Ovary (tissue), 9 donors: ENCODE data around the gene UBTD1. TPM values are rescaled to one million over a fixed set of nuclear protein-coding genes. Genes with fewer than 3 reads are reported as not detected.

Experiments used
- DNase-seq, 5 donors: peaks; one replicate each; pipeline ENCODE4 v3.0.0-alpha.2; 2019 to 2020
- H3K27ac ChIP-seq, 2 donors: fragments of 200-600 bp; one replicate each; pipeline versions ENCODE4 v1.5.1 to v1.8.0; 2019 to 2022
- H3K27me3 ChIP-seq: fragments of 200-600 bp; one replicate; pipeline ENCODE4 v1.8.0; 2022
- H3K36me3 ChIP-seq: fragments of 200-600 bp; sonication (generic); one replicate; pipeline ENCODE4 v1.5.1; 2019
- H3K4me1 ChIP-seq: one replicate; pipeline ENCODE4 v1.8.1; 2013; ENCODE audit warnings: mild to moderate bottlenecking, moderate library complexity; ENCODE audit not compliant: insufficient read depth
- H3K4me3 ChIP-seq: fragments of 200-600 bp; sonication (generic); one replicate; pipeline ENCODE4 v1.5.1; 2017
- H3K9me3 ChIP-seq, 2 donors: fragments of 200-600 bp in 1 of 2; sonication (generic) in 1 of 2; one replicate each; pipeline versions ENCODE4 v1.5.1 to v1.8.1; 2013 to 2019; ENCODE audit warnings: mild to moderate bottlenecking in 1 of 2, moderate library complexity in 1 of 2
- EP300 ChIP-seq: sonication (generic); formaldehyde crosslinking; IDR thresholded peaks from one replicate; pipeline ENCODE4 v1.6.1; 2017; ENCODE audit warnings: antibody characterized with exemption
- POLR2A ChIP-seq: fragments of 450-650 bp; IDR thresholded peaks from one replicate; pipeline ENCODE4 v1.6.1; 2017; ENCODE audit warnings: antibody characterized with exemption, mild to moderate bottlenecking, moderate library complexity
- WGBS, 3 donors: extraction: QIAGEN DNeasy Blood & Tissue Kit in 1 of 3; methylation state at CpG; one replicate each; pipeline versions ENCODE4 v1.1.5 to v1.1.7; 2013 to 2017; 5-methylcytosine and 5-hydroxymethylcytosine counted together
- intact Hi-C, 4 donors: fragments of 100-400 bp; cut with DNase I; formaldehyde crosslinking; loops; one replicate each; pipeline versions ENCODE4 v1.11.0 to v1.15.1; 2022 to 2023
- polyA plus RNA-seq, 2 donors: library from polyadenylated mRNA; stranded (reverse); fragments of 200-250 nt in 1 of 2; fragments of 350-450 nt in 1 of 2; fragmentation: Illumina TruSeq in 1 of 2; extraction: RNeasy Lipid Tissue Mini Kit (QIAGEN cat#74804) in 1 of 2; gene quantifications; one replicate each; pipeline ENCODE4 v1.2.3, GENCODE V29; 2013 to 2014
- total RNA-seq, 7 donors: library from RNA; depleted of rRNA in 2 of 7; stranded (reverse); fragments of >200 nt in 2 of 7; fragmentation: NEBNext Ultra II Directional in 3 of 7; extraction: Animal tissue kit (Norgen Biotek cat#: 25700) in 3 of 7; gene quantifications; one replicate each; pipeline versions ENCODE4 v1.1.0 to v1.2.4, GENCODE V29; 2016 to 2023
- TF ChIP-seq, protein P1 (sequence below), 3 donors: fragments of 450-650 bp in 2 of 3; fragments of 200-600 bp in 1 of 3; IDR thresholded peaks; one replicate each; pipeline versions ENCODE4 v1.5.1 to v1.8.0; 2016 to 2022; ENCODE audit warnings: antibody characterized with exemption in 3 of 3, mild to moderate bottlenecking in 1 of 3
- donor health status: DM: no; HTN: no; CAD: no; lungs with moderate emphysema.
- donor health status: DM: no; HTN: no; CAD: no.
- donor health status: Bipolar disorder and iron deficiency.
- donor health status: DM: yes; HTN: yes; CAD: no.
- donor health status: DM: no; HTN: no; CAD: no.
- donor health status: DM: yes; HTN: yes; CAD: no.

Gene UBTD1
- total and polyA plus RNA-seq, 9 donors: 0.20 to 15.2 (median 11.5) TPM

DNA sequence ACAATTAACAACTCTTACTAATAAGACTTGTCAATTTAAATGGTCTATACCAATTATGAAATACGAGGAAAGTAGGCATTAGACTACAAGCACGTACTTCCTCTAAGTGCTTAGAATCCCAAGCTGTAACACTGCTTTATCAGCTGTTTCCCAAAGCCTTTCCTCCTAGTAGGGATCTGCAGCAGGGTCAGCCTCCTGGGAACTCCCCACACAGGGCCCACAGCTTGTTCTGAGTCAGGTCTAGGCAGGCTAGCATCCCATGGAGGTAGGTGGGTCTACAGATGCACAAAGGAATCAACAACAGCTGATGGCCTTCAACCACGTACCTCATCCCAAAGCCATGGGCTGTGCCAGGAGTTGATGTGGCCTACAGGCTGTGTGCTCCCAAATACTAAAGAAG lies 15.2 kb upstream of the UBTD1 start:
- 38 to 59% (median 46%) methylated on average over 3 of the region's 3 CpGs for WGBS, 3 donors
- DNase-seq: no peak
- Histone ChIP-seq H3K36me3 (no peaks in the 10 kb centered on the region), H3K27ac (no peak overlapping the region), H3K27me3 (no peaks in the 10 kb centered on the region), H3K4me1 (peaks cover 2% of the 10 kb centered on the region), H3K4me3 (no peak overlapping the region), H3K9me3 (no peaks in the 10 kb centered on the region)
- intact Hi-C loops: no loop called here
- TF ChIP-seq EP300: no peak
- no peak for TF ChIP-seq POLR2A
- TF ChIP-seq, protein P1, sequence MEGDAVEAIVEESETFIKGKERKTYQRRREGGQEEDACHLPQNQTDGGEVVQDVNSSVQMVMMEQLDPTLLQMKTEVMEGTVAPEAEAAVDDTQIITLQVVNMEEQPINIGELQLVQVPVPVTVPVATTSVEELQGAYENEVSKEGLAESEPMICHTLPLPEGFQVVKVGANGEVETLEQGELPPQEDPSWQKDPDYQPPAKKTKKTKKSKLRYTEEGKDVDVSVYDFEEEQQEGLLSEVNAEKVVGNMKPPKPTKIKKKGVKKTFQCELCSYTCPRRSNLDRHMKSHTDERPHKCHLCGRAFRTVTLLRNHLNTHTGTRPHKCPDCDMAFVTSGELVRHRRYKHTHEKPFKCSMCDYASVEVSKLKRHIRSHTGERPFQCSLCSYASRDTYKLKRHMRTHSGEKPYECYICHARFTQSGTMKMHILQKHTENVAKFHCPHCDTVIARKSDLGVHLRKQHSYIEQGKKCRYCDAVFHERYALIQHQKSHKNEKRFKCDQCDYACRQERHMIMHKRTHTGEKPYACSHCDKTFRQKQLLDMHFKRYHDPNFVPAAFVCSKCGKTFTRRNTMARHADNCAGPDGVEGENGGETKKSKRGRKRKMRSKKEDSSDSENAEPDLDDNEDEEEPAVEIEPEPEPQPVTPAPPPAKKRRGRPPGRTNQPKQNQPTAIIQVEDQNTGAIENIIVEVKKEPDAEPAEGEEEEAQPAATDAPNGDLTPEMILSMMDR (IDR thresholded peaks at IDR 0.05): no peak

DNA sequence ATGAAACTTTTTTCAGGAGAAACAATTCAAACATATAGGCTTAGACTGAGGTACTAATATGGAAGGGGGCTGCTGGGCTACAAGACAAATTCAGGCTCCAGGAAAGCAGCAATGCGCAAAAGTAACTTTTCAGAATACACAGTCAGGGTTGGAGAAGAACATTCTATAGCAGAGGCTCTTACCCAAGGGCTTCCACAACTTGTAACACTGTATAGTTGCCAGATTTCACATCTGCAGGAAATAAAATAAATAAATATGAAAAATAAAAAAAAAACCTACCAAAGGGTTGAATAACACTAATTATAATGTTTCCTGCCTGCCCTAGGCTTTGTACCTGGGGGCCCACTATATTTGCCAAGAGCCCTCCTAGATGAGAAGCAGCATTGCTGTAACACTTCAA lies 14.8 kb upstream of the UBTD1 start:
- Histone ChIP-seq H3K36me3 (no peaks in the 10 kb centered on the region), H3K4me3 (no peak overlapping the region), H3K9me3 (no peaks in the 10 kb centered on the region), H3K27me3 (no peaks in the 10 kb centered on the region), H3K4me1 (peaks cover 2% of the 10 kb centered on the region), H3K27ac (no peak overlapping the region)
- DNase-seq: no peak
- 96 to 100% (median 96%) methylated on average over 1 of the region's 1 CpG for WGBS, 3 donors
- intact Hi-C loops: no loop called here
- TF ChIP-seq EP300 (no peak), POLR2A (no peak)
- TF ChIP-seq, protein P1 (IDR thresholded peaks at IDR 0.05): no peak

DNA sequence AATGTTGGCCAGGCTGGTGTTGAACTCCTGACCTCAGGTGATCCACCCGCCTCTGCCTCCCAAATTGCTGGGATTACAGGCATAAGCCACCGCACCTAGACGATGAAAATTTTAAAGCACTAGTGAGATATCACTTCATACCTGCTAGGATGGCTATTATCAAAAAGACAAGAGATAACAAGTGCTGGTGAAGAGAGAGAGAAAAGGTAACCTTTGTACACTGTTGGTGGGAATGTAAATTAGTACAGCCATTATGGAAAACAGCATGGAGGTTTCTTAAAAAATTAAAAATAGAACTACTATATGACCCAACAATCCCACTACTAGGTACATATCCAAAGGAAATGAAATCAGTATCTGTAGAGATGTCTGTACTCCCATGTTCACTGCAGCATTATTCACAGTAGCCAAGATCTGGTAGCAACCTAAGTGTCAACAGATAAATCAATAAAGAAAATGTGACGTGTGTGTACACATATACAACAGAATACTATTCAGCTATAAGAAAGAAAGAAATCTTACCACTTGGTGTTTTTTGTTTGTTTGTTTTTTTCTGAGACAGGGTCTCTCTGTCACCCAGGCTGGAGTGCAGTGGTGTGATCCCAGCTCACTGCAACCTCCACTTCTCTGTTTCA lies 13.0 kb upstream of the UBTD1 start:
- H3K36me3 ChIP-seq: no peaks in the 10 kb centered on the region
- TF ChIP-seq EP300 (no peak), POLR2A (no peak)
- TF ChIP-seq, protein P1 (IDR thresholded peaks at IDR 0.05): no peak
- intact Hi-C loops: no loop called here
- DNase-seq: no peak
- H3K27me3 ChIP-seq: no peaks in the 10 kb centered on the region
- no peaks in the 10 kb centered on the region for H3K9me3 ChIP-seq
- H3K4me3 ChIP-seq: no peak overlapping the region
- peaks cover 2% of the 10 kb centered on the region for H3K4me1 ChIP-seq
- 88 to 90% (median 89%) methylated on average over 4 of the region's 4 CpGs for WGBS, 3 donors
- no peak overlapping the region for H3K27ac ChIP-seq

DNA sequence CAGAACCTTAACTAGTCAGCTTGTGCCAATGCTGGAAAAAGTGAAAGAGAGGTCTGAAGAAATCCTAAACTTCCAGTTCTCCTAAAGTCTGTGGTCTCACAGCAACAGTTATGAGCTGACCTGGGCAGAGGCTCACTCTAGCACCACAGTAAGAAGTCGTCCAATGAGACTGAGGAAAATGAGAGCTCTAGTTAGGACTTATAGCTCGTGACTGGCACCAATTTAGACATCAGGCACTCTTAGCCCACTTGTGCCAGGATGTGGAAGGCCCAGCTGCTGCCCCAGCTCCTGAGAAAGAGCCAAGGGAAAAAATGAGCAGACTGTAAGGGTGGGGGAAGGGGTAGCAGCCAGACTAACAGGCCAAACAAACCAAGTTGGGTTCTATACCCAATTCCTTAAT lies 8.1 kb upstream of the UBTD1 start:
- no peak for TF ChIP-seq EP300
- TF ChIP-seq, protein P1 (IDR thresholded peaks at IDR 0.05): no peak
- no peak for TF ChIP-seq POLR2A
- DNase-seq: no peak
- Histone ChIP-seq H3K36me3 (no peaks in the 10 kb centered on the region), H3K9me3 (no peaks in the 10 kb centered on the region), H3K4me3 (no peak overlapping the region), H3K27ac (no peak overlapping the region), H3K4me1 (peaks cover 5% of the 10 kb centered on the region), H3K27me3 (no peaks in the 10 kb centered on the region)
- intact Hi-C loops: loop anchor here in 1 of 4 donors (10.0 kb wide), 1 partner anchor 54 kb away; no protein-coding TSS in a partner anchor
- WGBS, 3 donors: 68 to 73% (median 73%) methylated on average over 2 of the region's 2 CpGs
